22Rv1 (cell line): ENCODE results near the gene ZFP64.

Experiments used
- H3K27ac ChIP-seq: fragments of 450-650 bp; 2 replicates; pipeline ENCODE4 v1.5.1; 2017
- CTCF ChIP-seq: fragments of 450-650 bp; IDR thresholded peaks from 2 replicates; pipeline ENCODE4 v1.5.1; 2017; ENCODE audit warnings: mild to moderate bottlenecking
- ZFX ChIP-seq: fragments of 450-650 bp; IDR thresholded peaks from 2 replicates; pipeline ENCODE4 v1.6.1; 2017; ENCODE audit warnings: antibody characterized with exemption, borderline replicate concordance

Gene ZFP64

GRCh38 chr20:52212943-52213342 lies 21.4 kb upstream of the ZFP64 start:
- H3K27ac ChIP-seq = no peak overlapping the region
- no peak for TF ChIP-seq CTCF
- no peak for TF ChIP-seq ZFX

DNA sequence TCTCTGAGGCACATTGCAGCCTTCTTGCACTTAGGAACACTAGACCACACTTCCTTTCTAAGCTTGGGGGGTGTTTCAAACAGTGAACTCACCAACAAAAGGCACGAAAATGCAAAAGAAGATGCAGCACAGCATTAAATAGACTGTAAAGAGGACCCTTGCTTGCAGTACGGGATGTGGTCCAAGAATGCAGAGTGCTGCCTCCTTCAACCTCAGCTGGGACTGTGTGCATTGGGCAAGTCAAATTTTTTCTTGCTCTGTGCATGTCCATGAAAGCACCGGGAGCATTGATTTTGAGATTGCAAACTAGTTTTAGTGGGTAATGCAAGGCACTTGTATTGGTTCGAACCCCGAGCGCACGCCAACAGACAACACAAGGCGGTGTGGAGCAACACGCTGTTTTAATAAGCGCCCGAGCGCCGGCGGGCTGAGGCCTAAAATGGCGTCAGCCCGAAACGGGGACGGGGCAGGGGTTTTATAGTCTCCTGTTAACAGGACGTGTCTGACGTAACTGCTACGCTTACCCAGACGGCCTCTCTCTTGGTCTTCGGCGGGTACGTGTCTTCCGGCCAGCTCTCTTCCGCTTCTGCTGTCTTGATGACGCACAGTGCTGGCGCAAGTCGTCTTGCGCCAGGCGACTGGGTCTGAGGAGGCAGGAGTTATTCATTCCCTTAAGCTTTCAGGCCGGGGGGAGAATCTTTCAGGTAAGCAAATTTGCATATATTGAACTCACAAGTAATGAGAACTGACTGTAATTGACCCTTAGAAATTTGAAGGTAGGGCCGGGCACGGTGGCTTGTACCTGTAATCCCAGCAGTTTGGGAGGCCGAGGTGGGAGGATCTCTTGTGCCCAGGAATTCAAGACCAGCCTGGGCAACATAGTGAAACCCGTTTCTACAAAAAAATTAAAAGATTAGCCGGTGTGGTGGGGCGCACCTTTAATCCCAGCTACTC lies 18.7 kb upstream of the ZFP64 start:
- H3K27ac ChIP-seq = no peak overlapping the region
- TF ChIP-seq ZFX = no peak
- TF ChIP-seq CTCF = no peak

GRCh38 chr20:52209154-52209571 lies 17.6 kb upstream of the ZFP64 start:
- no peak overlapping the region for H3K27ac ChIP-seq
- no peak for TF ChIP-seq ZFX
- no peak for TF ChIP-seq CTCF

GRCh38 chr20:52207020-52207810 lies 15.6 kb upstream of the ZFP64 start:
- H3K27ac ChIP-seq = no peak overlapping the region
- TF ChIP-seq CTCF (no peak), ZFX (no peak)

DNA sequence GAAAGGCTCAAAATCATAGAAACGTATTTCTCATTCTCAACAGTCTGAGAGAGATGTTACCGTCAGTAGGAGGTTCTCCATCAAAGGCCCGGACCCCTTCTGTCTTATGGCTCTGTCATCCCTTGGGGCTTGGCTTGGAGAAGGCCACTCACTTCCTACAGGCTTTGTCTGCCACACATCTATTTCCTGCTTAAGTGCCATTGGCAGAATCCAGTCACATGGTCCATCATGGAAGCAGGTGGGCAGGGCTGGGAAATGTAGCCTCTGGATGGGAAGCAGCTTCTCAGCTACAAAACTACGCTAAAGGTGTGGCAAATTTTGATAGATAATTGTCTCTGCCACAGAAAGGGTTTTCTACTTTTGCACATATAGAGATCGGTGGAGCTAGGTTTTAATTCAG lies 12.6 kb upstream of the ZFP64 start:
- TF ChIP-seq CTCF (no peak), ZFX (no peak)
- no peak overlapping the region for H3K27ac ChIP-seq

DNA sequence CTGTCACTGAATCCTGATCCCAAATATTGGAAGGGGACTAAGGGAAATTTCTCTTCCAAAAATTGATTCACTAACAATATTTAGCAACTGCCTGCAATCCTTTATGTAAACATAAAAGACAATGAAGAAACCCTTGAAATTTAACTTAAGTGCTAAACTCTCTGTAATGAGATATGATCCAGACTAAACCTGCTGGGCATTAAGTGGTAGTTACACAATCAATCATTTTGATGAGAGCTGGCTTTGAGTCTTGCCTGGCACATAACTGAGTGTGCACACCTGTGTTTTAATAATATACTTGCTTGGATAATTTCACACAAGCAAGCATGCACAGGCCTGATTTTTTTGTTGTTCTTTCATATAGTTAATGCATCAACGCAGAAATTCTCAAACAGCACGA lies 9.8 kb upstream of the ZFP64 start:
- no peak overlapping the region for H3K27ac ChIP-seq
- TF ChIP-seq CTCF (no peak), ZFX (no peak)

DNA sequence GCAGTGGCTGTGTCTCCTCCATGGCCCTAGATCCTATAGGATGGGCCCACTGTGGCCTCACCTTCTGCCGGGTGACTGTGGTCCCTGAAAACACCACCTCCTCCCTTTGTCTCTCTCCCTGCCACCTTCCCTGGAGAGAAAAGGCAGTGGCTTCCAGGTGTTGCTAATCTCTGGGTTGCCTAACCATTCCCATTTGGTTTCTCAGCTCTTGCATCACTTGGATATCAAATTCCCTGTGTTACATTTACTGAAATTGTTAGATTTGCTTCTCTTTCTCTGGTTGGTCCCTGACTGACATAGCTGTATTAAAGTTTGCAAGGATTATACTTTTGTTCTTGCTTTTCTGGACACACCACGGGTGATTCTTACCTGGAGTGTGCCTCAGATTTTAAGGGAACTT lies 9.3 kb upstream of the ZFP64 start:
- no peak for TF ChIP-seq ZFX
- no peak for TF ChIP-seq CTCF
- H3K27ac ChIP-seq = no peak overlapping the region
